Immature natural killer cell (primary cell): Measurements from ENCODE around the gene FAM90A1. TPM values are rescaled to one million over a fixed set of nuclear protein-coding genes. Genes with fewer than 3 reads are reported as not detected.
"Not testable (repeated sequence)": the region's sequence is repeated elsewhere in the genome, so short reads cannot be mapped to it uniquely, and the experiment has no call there.

ENCODE experiments used
- DNase-seq, 3 donors: peaks; one replicate each; pipeline ENCODE4 v3.0.0; 2022; ENCODE audit warnings: mixed read lengths in 1 of 3
- H3K27ac Mint-ChIP-seq, 6 donors: one replicate each; pipeline ENCODE4 v1.8.0; 2020; ENCODE audit warnings: mixed read lengths in 6 of 6, mild to moderate bottlenecking in 5 of 6, inconsistent platforms in 4 of 6, moderate library complexity in 3 of 6
- H3K27me3 Mint-ChIP-seq, 3 donors: one replicate each; pipeline ENCODE4 v1.8.0; 2020 to 2021; ENCODE audit warnings: low read depth in 3 of 3, mild to moderate bottlenecking in 3 of 3, mixed read lengths in 3 of 3, moderate library complexity in 3 of 3, inconsistent platforms in 1 of 3
- H3K36me3 Mint-ChIP-seq, 3 donors: one replicate each; pipeline ENCODE4 v1.8.0; 2020; ENCODE audit warnings: mixed read lengths in 3 of 3, inconsistent platforms in 2 of 3, mild to moderate bottlenecking in 2 of 3
- H3K4me1 Mint-ChIP-seq, 2 donors: one replicate each; pipeline ENCODE4 v1.8.0; 2020; ENCODE audit warnings: inconsistent platforms in 2 of 2, mild to moderate bottlenecking in 2 of 2, mixed read lengths in 2 of 2, moderate library complexity in 1 of 2
- H3K4me3 Mint-ChIP-seq, 5 donors: one replicate each; pipeline ENCODE4 v1.8.0; 2020; ENCODE audit warnings: mild to moderate bottlenecking in 5 of 5, mixed read lengths in 5 of 5, inconsistent platforms in 3 of 5, moderate library complexity in 3 of 5
- H3K9me3 Mint-ChIP-seq, 6 donors: one replicate each; pipeline ENCODE4 v1.8.0; 2020; ENCODE audit warnings: mild to moderate bottlenecking in 6 of 6, mixed read lengths in 6 of 6, inconsistent platforms in 4 of 6, moderate library complexity in 3 of 6
- polyA plus RNA-seq, 3 donors: library from polyadenylated mRNA; unstranded; fragments of 300-500 nt; fragmentation: Illumina TruSeq; gene quantifications; one replicate each; pipeline ENCODE4 v1.2.3, GENCODE V29; 2021

FAM90A1 gene
- polyA plus RNA-seq, 3 donors from 2014 or later = 0.09 TPM; not detected in 2

- H3K27ac Mint-ChIP-seq, DNase-seq, H3K4me3 Mint-ChIP-seq, H3K36me3 Mint-ChIP-seq, H3K4me1 Mint-ChIP-seq, H3K27me3 Mint-ChIP-seq, H3K9me3 Mint-ChIP-seq: not testable (repeated sequence)
Measured at GRCh38 chr12:8224782-8225181, 2.6 kb downstream of the FAM90A1 start.

DNA sequence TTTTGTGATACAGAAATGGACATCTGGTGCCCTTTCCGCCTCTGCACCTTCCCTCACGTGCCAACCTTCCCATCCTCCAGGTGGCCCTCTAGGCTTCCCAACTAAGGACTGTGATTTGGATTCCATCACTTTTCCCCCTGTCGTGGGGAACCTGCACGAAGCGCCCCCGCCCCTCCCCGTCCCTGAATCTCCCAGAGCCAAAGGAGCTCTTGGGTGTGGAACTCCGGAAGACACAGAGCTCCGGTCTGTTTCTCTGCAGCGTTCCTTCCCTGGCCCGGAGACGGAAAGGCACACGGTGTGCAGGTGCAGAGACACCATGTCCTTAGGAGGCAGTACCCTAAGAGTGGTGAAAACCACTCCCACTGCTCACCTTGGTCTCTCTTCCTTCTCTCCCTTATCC lies 3.8 kb downstream of the FAM90A1 start:
- H3K27me3 Mint-ChIP-seq, H3K27ac Mint-ChIP-seq, DNase-seq: not testable (repeated sequence)

DNA sequence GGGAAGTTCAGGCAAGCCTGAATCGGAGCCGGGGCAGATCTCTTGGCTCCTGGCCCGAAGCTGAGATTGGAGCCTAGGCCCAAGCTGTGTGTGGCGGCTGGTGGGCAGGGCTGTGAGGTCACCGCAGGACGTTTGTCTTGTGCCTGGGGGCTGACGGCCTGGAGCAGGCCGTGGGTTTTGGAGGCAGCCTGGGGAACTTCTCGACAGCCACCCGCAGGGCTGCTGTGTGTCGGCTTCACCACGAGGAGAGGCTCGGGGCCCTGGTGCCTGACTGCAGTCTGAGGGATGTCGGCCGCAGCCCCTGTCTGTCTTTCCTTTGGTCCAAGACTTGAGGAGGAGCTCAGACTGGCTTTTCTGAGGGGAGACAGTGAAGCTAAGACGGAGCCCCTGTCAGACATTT lies 5.1 kb downstream of the FAM90A1 start:
- not testable (repeated sequence) for H3K36me3 Mint-ChIP-seq, H3K9me3 Mint-ChIP-seq, H3K4me3 Mint-ChIP-seq, H3K27me3 Mint-ChIP-seq, H3K27ac Mint-ChIP-seq, H3K4me1 Mint-ChIP-seq, DNase-seq

More for the DNA sequence above, 3.8 kb downstream of the FAM90A1 start:
- not testable (repeated sequence) for H3K4me1 Mint-ChIP-seq, H3K4me3 Mint-ChIP-seq, H3K36me3 Mint-ChIP-seq, H3K9me3 Mint-ChIP-seq

- H3K9me3 Mint-ChIP-seq, H3K4me3 Mint-ChIP-seq, H3K27me3 Mint-ChIP-seq, H3K36me3 Mint-ChIP-seq, H3K4me1 Mint-ChIP-seq, H3K27ac Mint-ChIP-seq, DNase-seq: not testable (repeated sequence)
Measured at GRCh38 chr12:8221844-8222243, 5.6 kb downstream of the FAM90A1 start.

- H3K27ac Mint-ChIP-seq, H3K4me3 Mint-ChIP-seq, H3K9me3 Mint-ChIP-seq, H3K27me3 Mint-ChIP-seq, H3K4me1 Mint-ChIP-seq, H3K36me3 Mint-ChIP-seq, DNase-seq: not testable (repeated sequence)
Measured at GRCh38 chr12:8221375-8221774, 6.0 kb downstream of the FAM90A1 start.

DNA sequence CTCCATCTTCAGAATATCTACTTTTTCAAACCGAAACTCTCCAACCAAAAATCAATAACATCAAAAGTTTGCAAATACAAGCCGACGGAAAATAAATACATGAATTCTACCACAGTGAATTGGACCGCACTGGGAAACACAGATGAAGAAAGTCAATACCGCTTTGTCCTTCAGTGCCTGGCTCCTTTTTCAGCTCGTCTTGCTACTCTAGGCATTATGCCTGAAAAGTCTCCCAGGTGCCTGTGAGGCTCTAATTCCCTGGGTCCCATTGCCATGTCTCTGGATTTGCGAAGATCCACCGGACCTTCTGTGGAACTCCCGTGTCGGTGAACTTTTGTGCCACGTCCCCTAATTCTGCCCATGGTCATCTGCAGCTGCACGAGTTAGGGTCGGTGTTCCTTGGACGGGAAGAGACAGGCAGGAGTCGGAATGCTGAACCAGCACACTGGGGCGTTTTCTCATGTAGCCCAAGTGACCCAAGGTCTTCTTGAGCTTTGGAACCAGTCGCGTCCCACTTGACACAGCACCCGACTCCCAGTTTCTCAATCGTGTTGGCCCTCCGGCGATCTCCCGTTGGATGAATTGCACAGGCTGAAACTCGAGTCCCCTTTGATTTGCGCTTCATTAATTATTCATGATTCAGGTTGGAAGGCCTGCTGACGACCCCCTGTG lies 8.6 kb downstream of the FAM90A1 start:
- H3K27me3 Mint-ChIP-seq, H3K27ac Mint-ChIP-seq, H3K4me1 Mint-ChIP-seq, H3K9me3 Mint-ChIP-seq, H3K36me3 Mint-ChIP-seq, DNase-seq, H3K4me3 Mint-ChIP-seq: not testable (repeated sequence)

DNA sequence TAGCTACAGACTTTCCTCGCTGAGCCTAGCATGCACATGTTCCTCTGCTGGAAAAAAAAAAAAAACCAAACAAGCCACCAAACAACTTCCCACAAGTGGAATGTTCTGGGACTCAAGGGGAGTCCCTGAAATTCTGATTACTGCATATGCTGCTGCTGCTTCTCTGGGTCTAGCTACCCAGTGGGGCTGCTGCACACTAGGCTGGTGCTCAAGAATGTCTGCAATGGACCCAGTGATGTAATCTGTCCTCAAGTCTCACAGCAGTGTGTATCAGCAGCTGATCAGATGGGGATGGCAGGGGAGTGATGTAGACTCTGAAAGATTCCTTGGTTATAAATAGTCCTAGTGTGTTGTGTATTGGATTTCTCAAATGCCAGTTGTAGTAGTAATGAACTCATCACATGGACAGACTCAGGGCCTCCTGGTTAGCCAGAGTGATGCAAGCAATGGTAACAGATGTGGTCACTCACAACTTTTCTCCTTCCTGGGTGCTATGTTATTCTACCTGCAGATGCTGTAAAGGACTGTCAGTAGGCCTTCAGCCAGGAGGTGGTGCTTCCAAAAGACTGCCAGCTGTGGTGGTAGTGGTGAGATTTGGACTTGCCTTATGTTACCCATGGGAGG lies 29.6 kb downstream of the FAM90A1 start:
- not testable (repeated sequence) for H3K4me3 Mint-ChIP-seq, H3K27ac Mint-ChIP-seq, DNase-seq, H3K4me1 Mint-ChIP-seq, H3K27me3 Mint-ChIP-seq, H3K9me3 Mint-ChIP-seq
- peaks cover 6 to 14% (median 6%) of the 10 kb centered on the region in 3 donors for H3K36me3 Mint-ChIP-seq

- H3K4me1 Mint-ChIP-seq, H3K36me3 Mint-ChIP-seq, H3K27ac Mint-ChIP-seq: not testable (repeated sequence)
Measured at GRCh38 chr12:8188088-8188487, 39.3 kb downstream of the FAM90A1 start.

GRCh38 chr12:8184206-8184605 lies 43.2 kb downstream of the FAM90A1 start:
- H3K36me3 Mint-ChIP-seq, DNase-seq, H3K27ac Mint-ChIP-seq, H3K4me3 Mint-ChIP-seq, H3K27me3 Mint-ChIP-seq, H3K9me3 Mint-ChIP-seq: not testable (repeated sequence)
- peaks cover 12 to 13% of the 10 kb centered on the region in 2 donors for H3K4me1 Mint-ChIP-seq

More at GRCh38 chr12:8188088-8188487, 39.3 kb downstream of the FAM90A1 start:
- H3K9me3 Mint-ChIP-seq, H3K27me3 Mint-ChIP-seq, DNase-seq, H3K4me3 Mint-ChIP-seq: not testable (repeated sequence)

DNA sequence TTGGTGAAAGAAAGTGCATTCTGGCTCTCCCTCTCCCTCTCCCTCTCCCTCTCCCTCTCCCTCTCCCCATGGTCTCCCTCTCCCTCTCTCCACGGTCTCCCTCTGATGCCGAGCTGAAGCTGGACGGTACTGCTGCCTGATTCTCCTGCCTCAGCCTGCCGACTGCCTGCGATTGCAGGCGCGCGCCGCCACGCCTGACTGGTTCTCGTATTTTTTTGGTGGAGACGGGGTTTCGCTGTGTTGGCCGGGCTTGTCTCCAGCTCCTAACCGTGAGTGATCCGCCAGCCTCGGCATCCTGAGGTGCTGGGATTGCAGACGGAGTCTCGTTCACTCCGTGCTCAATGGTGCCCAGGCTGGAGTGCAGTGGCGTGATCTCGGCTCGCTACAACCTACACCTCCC lies 44.1 kb downstream of the FAM90A1 start:
- DNase-seq, H3K36me3 Mint-ChIP-seq, H3K9me3 Mint-ChIP-seq, H3K4me3 Mint-ChIP-seq, H3K27ac Mint-ChIP-seq, H3K27me3 Mint-ChIP-seq: not testable (repeated sequence)
- H3K4me1 Mint-ChIP-seq = peaks cover 12 to 13% of the 10 kb centered on the region in 2 donors

DNA sequence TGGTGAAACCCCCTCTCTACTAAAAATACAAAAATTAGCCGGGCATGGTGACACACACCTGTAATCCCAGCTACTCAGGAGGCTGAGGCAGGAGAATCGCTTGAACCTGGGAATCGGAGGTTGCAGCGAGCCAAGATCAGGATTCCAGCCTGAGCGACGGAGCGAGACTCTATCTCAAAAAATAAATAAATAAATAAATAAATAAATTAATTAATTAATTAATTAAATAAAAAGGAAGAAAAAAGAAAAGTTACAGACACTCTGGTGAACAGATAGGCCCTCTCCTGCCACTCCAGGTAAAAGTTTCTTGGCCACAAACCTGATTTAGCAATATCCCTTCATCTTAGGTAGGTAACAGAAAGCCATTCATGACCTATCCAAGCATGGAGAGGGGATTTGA lies 44.5 kb downstream of the FAM90A1 start:
- H3K4me1 Mint-ChIP-seq = peaks cover 12 to 13% of the 10 kb centered on the region in 2 donors

DNA sequence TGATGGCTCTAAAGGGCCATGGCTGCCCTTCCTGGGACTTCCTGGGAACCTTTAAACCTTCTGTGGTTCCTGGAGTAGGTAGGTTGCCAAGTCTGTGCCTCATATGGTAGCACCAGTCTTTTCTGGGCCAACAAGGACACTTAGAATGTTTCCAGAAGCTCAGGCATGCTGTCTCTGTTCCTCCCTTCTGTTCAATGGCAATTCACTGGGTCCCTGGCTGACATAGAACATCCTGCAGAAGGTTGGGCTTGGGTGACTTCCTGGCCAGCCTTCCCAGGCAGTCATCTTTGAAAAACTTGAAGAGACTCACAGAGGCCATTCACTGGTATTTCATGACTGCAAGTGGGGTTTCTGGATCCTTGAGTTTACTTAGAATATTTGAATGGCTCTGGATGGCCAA lies 46.1 kb downstream of the FAM90A1 start:
- H3K36me3 Mint-ChIP-seq = not testable (repeated sequence)

More for the DNA sequence above, 44.5 kb downstream of the FAM90A1 start:
- not testable (repeated sequence) for H3K9me3 Mint-ChIP-seq, H3K27me3 Mint-ChIP-seq, H3K27ac Mint-ChIP-seq, H3K4me3 Mint-ChIP-seq, DNase-seq, H3K36me3 Mint-ChIP-seq

DNA sequence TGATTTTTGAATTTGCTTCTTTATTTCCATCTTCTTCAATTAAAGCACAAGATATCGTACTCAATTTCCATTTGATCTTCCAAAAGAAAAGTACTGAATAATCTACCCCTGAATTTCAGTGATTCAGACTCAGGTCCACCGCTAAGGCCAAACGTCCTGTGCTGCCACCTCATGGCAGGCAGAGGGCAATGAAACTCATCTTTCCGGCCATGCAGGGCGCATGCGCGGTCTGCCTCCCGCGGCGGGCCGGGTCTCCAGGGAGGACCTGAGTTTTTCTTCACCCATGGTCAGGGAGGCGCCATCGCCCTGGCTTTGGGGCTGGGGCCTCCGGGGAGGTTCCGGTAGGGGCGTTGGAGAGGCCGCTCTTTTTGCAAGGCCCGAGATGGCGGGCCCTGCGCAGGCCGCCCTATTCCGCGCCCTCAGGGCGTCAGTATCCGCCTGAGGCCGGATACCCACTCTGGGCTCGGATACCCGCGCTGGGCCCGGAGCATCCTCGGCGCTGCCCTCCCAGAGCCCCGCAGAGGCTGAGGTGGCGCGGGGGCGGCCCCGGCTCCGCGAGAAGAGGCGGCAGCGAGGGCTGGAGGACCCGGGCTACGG lies 47.3 kb downstream of the FAM90A1 start:
- not testable (repeated sequence) for H3K27me3 Mint-ChIP-seq, H3K9me3 Mint-ChIP-seq, H3K36me3 Mint-ChIP-seq
- Mint-ChIP-seq H3K27ac (peak overlapping the region in 5 of 6 donors; percentile 38 to 90 (median 66)), H3K4me3 (peak overlapping the region; percentile 70 to 85 (median 82)), H3K4me1 (peaks cover 12 to 13% of the 10 kb centered on the region in 2 donors)
- DNase-seq = peak; percentile 85 to 91 (median 86)

More for the DNA sequence above, 46.1 kb downstream of the FAM90A1 start:
- H3K27ac Mint-ChIP-seq = peak overlapping the region in 4 of 6 donors; percentile 43 to 84 (median 76)
- peaks cover 12 to 13% of the 10 kb centered on the region in 2 donors for H3K4me1 Mint-ChIP-seq
- not testable (repeated sequence) for DNase-seq, H3K9me3 Mint-ChIP-seq, H3K27me3 Mint-ChIP-seq
- peak overlapping the region; percentile 64 to 81 (median 78) for H3K4me3 Mint-ChIP-seq

GRCh38 chr12:8172911-8173310 lies 54.5 kb downstream of the FAM90A1 start:
- not testable (repeated sequence) for H3K9me3 Mint-ChIP-seq, H3K4me3 Mint-ChIP-seq, H3K36me3 Mint-ChIP-seq, H3K27me3 Mint-ChIP-seq, DNase-seq, H3K4me1 Mint-ChIP-seq, H3K27ac Mint-ChIP-seq
